Left ventricle myocardium superior (tissue), 1 donor: ENCODE results near the gene TMEM80. TPM values are rescaled to one million over a fixed set of nuclear protein-coding genes. Genes with fewer than 3 reads are reported as not detected.
"Not testable (repeated sequence)": the region's sequence is repeated elsewhere in the genome, so short reads cannot be mapped to it uniquely, and the experiment has no call there.

Experiments used
- ATAC-seq: fragments of 200-7000 bp; cut with Tn5 transposase; one replicate; pipeline ENCODE4 v1.9.1; 2020; ENCODE audit warnings: mild to moderate bottlenecking, moderate library complexity
- DNase-seq: peaks from one replicate; pipeline ENCODE4 v3.0.0-alpha.2; 2020
- intact Hi-C: fragments of 100-400 bp; cut with micrococcal nuclease; formaldehyde crosslinking; loops from one replicate; pipeline ENCODE4 v1.11.0; 2022
- long read RNA-seq: library from polyadenylated mRNA; unstranded; transcript quantifications from one replicate; pipeline ENCODE4 v2.0.0, GENCODE V29; 2021
- total RNA-seq: library from RNA; stranded (reverse); fragmentation: NEBNext Ultra II Directional; extraction: Animal tissue kit (Norgen Biotek cat#: 25700); gene quantifications from one replicate; pipeline ENCODE4 v1.2.1, GENCODE V29; 2021
- donor health status: DM: no; HTN: yes; CAD: no; lungs with severe emphysema.

Gene TMEM80
- total RNA-seq, result 9.0 TPM
- long read RNA-seq, partial matches to known transcripts, result 2 of 19 reads
- long read RNA-seq, other reads (novel, unspliced or antisense), result 16 of 19 reads

GRCh38 chr11:695538-696248 is at the start of gene TMEM80:
Gene TMEM80, plus strand, starts transcription at chr11:695816. Its CDS starts 12 bp downstream, at chr11:695828.
- intact Hi-C loops, result no loop called here
- ATAC-seq (peak; percentile 90), DNase-seq (peak; percentile 100)

DNA sequence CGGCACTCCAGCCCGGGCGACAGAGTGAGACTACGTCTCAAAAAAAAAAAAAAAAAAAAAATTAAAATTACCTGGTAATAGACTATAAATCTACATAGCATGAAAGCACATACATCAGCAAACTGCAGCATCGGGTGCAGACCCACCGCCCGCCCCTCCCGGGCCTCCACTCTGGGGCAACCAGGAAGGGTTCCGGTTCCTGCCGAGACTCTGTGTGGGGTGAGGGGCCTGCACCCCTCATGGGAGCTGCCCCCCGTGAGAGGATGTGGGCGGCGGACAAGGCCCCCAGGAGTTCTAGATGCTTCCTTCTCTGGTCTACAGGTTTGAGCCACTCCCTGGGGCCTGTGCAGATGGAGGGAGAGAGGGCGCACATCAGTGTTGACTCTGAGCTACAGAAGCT is 49.4 kb upstream of the TMEM80 start:
- DNase-seq (no peak), ATAC-seq (no peak)
- intact Hi-C loops, result no loop called here

DNA sequence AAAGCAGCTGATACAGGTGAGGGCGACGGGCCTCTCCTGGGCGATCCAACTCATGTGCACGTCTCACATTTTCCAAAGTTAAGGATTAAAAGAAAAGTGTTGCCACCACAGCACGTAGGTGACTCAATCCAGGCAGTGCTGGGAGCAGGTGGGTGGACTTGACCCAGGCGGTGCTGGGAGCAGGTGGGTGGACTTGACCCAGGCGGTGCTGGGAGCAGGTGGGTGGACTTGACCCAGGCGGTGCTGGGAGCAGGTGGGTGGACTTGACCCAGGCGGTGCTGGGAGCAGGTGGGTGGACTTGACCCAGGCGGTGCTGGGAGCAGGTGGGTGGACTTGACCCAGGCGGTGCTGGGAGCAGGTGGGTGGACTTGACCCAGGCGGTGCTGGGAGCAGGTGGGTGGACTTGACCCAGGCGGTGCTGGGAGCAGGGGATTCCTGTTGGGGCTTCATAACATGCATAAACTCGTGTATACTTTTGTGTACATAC is 47.9 kb upstream of the TMEM80 start:
- intact Hi-C loops, ATAC-seq: not testable (repeated sequence)
- peak; percentile 5 for DNase-seq

DNA sequence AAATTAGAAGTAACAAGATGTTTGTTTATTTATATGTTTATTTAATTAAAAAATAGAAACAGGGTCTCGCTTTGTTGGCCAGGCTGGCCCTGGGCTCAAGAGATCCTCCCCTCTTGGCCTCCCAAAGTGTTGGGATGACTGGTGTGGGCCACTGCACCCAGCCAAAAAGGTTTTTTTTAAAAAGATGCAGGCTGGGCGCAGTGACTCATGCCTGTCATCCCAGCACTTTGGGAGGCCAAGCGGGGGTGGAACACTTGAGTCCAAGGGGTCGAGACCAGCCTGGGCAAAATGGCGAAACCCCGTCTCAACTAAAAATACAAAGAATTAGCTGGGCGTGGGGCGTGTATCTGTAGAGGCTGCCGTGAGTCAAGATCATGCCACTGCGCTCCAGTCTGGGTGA is 45.1 kb upstream of the TMEM80 start:
- DNase-seq (no peak), ATAC-seq (no peak)
- intact Hi-C loops, result no loop called here

DNA sequence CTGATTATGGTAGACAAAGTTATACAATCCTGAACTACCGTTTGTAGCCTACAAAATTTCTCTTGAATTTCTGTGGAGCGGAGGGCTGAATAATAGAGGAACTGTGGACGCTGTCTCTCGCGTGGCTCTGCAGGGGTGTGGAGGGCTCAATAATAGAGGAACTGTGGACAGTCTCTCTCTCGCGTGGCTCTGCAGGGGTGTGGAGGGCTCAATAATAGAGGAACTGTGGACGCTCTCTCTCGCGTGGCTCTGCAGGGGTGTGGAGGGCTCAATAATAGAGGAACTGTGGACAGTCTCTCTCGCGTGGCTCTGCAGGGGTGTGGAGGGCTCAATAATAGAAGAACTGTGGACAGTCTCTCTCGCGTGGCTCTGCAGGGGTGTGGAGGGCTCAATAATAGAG is 42.5 kb upstream of the TMEM80 start:
- ATAC-seq, intact Hi-C loops, DNase-seq: not testable (repeated sequence)

DNA sequence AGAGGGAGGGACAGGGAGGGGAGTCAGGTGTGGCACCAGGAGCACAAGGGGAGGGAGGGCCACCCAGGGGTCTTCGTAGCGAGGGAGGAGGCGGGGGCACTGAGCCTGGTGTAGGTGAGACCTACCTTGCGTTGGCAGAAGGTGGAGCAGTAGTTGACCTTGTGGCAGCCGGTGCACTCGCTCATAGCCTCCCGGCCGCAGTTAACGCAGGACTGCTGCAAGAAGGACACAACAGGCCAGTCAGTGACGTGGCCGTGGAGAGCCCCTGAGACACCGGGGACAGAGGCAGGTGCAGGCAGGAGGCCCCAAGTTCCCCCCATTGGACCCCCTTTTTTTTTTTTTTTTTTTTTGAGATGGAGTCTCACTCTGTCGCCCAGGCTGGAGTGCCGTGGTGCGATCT is 41.8 kb upstream of the TMEM80 start:
- ATAC-seq (no peak), DNase-seq (no peak)
- intact Hi-C loops, result no loop called here

DNA sequence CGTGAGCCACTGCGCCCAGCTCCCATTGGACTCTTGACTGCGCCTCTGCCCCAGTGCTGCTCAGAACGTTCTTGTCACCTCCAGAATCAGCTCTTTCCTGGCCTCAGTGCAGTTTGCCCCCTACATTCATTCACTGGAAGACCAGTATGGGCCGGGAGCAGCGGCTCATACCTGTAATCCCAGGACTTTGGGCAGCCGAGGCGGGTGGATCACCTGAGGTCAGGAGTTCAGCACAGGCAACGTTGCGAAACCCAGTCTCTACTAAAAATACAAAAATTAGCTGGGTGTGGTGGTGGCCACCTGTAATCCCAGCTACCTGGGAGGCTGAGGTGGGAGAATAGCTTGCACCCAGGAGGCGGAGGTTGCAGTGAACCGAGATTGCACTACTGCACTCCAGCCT is 41.2 kb upstream of the TMEM80 start:
- ATAC-seq, intact Hi-C loops, DNase-seq: not testable (repeated sequence)

GRCh38 chr11:655036-655726 is 40.4 kb upstream of the TMEM80 start:
- no peak for DNase-seq
- no peak for ATAC-seq
- intact Hi-C loops, result no loop called here

DNA sequence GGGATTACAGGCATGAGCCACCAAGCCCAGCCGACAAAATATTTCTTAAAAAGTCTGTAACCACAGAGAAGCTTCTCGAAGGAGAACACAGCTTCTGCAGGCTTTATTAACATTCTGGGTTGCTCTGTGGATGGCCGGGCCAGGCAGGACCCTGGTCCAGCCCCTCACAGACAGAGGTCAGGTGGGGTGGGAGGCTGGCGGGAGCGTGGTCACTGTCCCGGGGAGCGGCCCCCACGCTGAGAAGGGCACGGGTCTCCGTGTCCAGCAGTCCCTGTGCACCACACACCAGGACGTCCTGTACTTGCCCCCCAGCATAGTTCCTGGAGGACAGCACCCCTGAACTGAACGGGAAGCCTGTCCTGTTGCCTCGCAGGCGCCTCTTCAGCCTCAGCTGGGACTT is 39.2 kb upstream of the TMEM80 start:
- intact Hi-C loops, result no loop called here
- no peak for DNase-seq
- no peak for ATAC-seq

DNA sequence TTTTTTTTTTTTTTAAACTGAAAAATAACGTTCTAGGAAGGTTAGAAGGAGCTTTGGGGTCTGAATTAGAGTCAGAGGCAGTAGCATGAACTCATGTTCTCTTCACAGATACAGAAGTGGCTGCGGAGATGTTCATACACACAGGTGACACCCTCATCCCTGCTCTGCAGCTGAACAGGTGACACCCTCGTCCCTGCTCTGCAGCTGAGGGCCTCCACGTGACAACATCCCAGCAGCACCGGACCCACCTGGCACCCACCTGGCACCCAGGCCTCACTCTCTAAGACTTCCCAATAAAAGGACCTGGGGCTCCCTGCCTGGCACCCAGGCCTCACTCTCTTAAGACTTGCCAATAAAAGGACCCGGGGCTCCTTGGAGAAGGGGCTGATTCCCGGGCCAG is 38.8 kb upstream of the TMEM80 start:
- DNase-seq (no peak), ATAC-seq (no peak)
- intact Hi-C loops, result no loop called here

- DNase-seq (no peak), ATAC-seq (no peak)
- intact Hi-C loops, result no loop called here
These were observed 37.9 kb upstream of the TMEM80 start for GRCh38 chr11:657691-658126.

DNA sequence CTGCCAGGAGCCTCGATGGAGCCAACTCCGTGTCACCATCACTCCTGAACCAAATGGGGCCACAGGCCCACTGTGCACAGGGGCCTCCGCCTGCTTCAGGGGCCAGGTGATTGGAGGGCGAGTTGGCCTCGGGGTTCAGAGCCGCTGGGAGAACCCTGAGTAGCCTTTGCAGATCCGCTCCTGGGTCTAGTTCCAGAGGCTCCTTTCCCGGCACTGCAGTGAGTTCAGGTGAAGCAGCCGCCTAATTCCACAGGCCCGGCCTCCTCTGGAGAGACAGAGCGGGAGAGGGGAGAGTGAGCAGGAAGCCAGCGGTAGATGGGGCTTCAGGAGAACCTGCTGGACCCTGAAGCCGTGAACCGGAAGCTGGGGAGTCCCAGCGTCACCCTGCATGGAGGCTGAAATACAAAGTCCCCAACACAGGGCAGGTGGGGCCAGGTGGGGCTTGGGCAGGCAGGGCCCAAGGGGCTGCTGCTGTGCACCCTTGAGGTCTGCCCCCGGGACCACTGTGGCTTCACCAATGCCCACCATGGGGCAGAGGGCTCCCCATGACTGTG is 36.0 kb upstream of the TMEM80 start:
- ATAC-seq (no peak), DNase-seq (no peak)
- intact Hi-C loops, result no loop called here

DNA sequence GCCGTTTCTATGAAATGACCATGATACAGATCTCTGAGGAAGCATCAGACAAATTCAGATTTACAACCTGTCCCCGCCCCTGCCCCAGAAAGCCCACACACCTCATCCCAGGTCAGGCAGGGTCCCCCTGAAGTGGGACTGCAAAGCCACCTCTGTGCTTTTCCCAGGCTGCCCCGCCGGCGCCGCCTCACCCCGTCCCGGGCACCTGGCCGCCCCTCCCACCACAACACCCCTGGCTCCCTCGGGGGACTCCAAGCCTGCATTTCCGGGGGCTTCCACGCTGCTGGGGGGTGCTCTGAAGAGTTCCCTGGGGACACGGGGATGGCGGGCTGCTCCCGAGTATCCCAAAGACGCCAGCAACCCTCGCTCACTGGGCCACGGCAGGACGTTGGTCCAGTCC is 35.3 kb upstream of the TMEM80 start:
- intact Hi-C loops, result no loop called here
- ATAC-seq, result no peak

GRCh38 chr11:660681-661444 is 34.8 kb upstream of the TMEM80 start:
- ATAC-seq (peak; percentile 35), DNase-seq (no peak)
- intact Hi-C loops, result no loop called here

More for the DNA sequence above, 35.3 kb upstream of the TMEM80 start:
- DNase-seq, result no peak

GRCh38 chr11:662689-663274 is 32.8 kb upstream of the TMEM80 start:
- peak; percentile 75 for DNase-seq
- intact Hi-C loops, result no loop called here
- peak; percentile 63 for ATAC-seq

DNA sequence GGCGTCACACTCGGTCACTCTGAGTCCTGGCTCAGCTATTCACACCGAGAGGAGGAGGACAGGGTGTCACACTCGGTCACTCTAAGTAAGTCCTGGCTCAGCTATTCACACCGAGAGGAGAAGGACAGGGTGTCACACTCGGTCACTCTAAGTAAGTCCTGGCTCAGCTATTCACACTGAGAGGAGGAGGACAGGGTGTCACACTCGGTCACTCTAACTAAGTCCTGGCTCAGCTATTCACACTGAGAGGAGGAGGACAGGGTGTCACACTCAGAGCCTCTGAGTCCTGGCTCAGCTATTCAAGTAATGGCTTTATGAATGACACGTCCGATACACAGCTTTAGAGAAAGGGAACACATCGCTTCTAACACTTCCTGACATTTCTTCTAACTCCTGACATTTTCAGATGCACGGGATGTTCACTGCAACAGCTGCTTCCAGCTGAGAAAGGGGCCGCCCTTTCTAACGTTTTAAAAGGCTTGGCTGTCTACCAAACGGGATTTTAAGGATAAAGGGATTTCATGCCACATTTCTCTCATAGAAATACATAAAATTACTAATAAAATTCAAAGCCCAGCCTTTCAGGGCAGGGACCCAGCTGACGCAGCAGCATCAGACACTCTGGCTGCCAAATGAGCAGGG is 30.4 kb upstream of the TMEM80 start:
- intact Hi-C loops, result no loop called here
- DNase-seq (no peak), ATAC-seq (peak; percentile 21)

GRCh38 chr11:665704-666281 is 29.8 kb upstream of the TMEM80 start:
- ATAC-seq, result peak; percentile 82
- intact Hi-C loops, result no loop called here
- no peak for DNase-seq

- DNase-seq (no peak), ATAC-seq (no peak)
- intact Hi-C loops, result no loop called here
These were observed 21.8 kb upstream of the TMEM80 start for GRCh38 chr11:673866-674265.
